K562 (cell line): ENCODE data around the gene DYNLT2. TPM values are rescaled to one million over a fixed set of nuclear protein-coding genes. Genes with fewer than 3 reads are reported as not detected.

Source experiments
- BRD9 ChIP-seq: fragments of 450-650 bp; IDR thresholded peaks from 2 replicates; pipeline ENCODE4 v1.6.1; 2018; ENCODE audit warnings: low read depth; ENCODE audit not compliant: partially characterized antibody
- C11orf30 ChIP-seq: fragments of 450-650 bp; IDR thresholded peaks from 2 replicates; pipeline ENCODE4 v1.6.1; 2016; ENCODE audit warnings: low read depth, mild to moderate bottlenecking
- CBX3 ChIP-seq, 2 experiments: IDR thresholded peaks; 1 replicate in 1 of 2; 2 replicates in 1 of 2; pipeline ENCODE4 v1.6.1; 2012; ENCODE audit warnings: inconsistent platforms in 2 of 2, low read length in 2 of 2, borderline replicate concordance in 1 of 2, control low read depth in 1 of 2
- E4F1 ChIP-seq: fragments of 250-450 bp; sonication (Bioruptor Pico); IDR thresholded peaks from 2 replicates; pipeline ENCODE4 v1.5.0; 2021; ENCODE audit warnings: mild to moderate bottlenecking, borderline replicate concordance
- EWSR1 ChIP-seq: fragments of 450-650 bp; IDR thresholded peaks from 2 replicates; pipeline ENCODE4 v1.6.1; 2018; ENCODE audit warnings: borderline replicate concordance, mild to moderate bottlenecking, low read depth, moderate library complexity; ENCODE audit not compliant: partially characterized antibody
- FOXP1 ChIP-seq: sonication (generic); formaldehyde crosslinking; IDR thresholded peaks from 2 replicates; pipeline ENCODE4 v1.8.0; 2022; ENCODE audit warnings: mild to moderate bottlenecking, missing genetic modification reagents
- ID3 ChIP-seq, 2 experiments: fragments of 250-450 bp in 1 of 2; fragments of 450-650 bp in 1 of 2; sonication (Bioruptor Pico) in 1 of 2; IDR thresholded peaks; 2 replicates each; pipeline versions ENCODE4 v1.6.1 to v1.8.0; 2016 to 2021; ENCODE audit warnings: mild to moderate bottlenecking in 2 of 2, moderate library complexity in 2 of 2, missing compliant biosample characterization in 1 of 2, missing genetic modification characterization in 1 of 2
- ILK ChIP-seq: fragments of 450-650 bp; IDR thresholded peaks from 2 replicates; pipeline ENCODE4 v1.6.1; 2016; ENCODE audit warnings: missing genetic modification characterization, low read depth, mild to moderate bottlenecking, missing compliant biosample characterization, moderate library complexity, borderline replicate concordance
- MCM2 ChIP-seq: fragments of 450-650 bp; IDR thresholded peaks from 2 replicates; pipeline ENCODE4 v1.6.1; 2017; ENCODE audit warnings: low read depth, mild to moderate bottlenecking
- PREB ChIP-seq: sonication (generic); formaldehyde crosslinking; IDR thresholded peaks from 2 replicates; pipeline ENCODE4 v1.8.1; 2023; ENCODE audit warnings: mild to moderate bottlenecking, missing genetic modification reagents
- RBFOX2 ChIP-seq: fragments of 200-400 bp; formaldehyde crosslinking; IDR thresholded peaks from 2 replicates; pipeline ENCODE4 v1.6.1; 2017; ENCODE audit warnings: low read depth, mild to moderate bottlenecking, low read length, moderate library complexity
- RBM17 ChIP-seq: fragments of 200-400 bp; formaldehyde crosslinking; IDR thresholded peaks from 2 replicates; pipeline ENCODE4 v1.6.1; 2017; ENCODE audit warnings: low read depth, mild to moderate bottlenecking, low read length, borderline replicate concordance
- TRIM28 ChIP-seq: fragments of 450-650 bp; IDR thresholded peaks from 2 replicates; pipeline ENCODE4 v1.6.1; 2017
- VEZF1 ChIP-seq: fragments of 200-800 bp; sonication (Bioruptor generic); IDR thresholded peaks from 2 replicates; pipeline ENCODE4 v1.6.1; 2017; ENCODE audit warnings: missing genetic modification characterization, missing compliant biosample characterization
- ZBED1 ChIP-seq: IDR thresholded peaks from 2 replicates; pipeline ENCODE4 v1.6.1; 2014
- ZFP91 ChIP-seq: sonication (generic); formaldehyde crosslinking; IDR thresholded peaks from 2 replicates; pipeline ENCODE4 v1.8.0; 2022; ENCODE audit warnings: mild to moderate bottlenecking, missing genetic modification reagents
- ZKSCAN8 ChIP-seq: fragments of 200-800 bp; sonication (Bioruptor generic); IDR thresholded peaks from 2 replicates; pipeline ENCODE4 v1.6.1; 2016; ENCODE audit warnings: missing genetic modification characterization, missing compliant biosample characterization
- ZNF766 ChIP-seq: fragments of 200-800 bp; sonication (Bioruptor generic); conservative IDR thresholded peaks from 2 replicates; pipeline ENCODE4 v1.6.1; 2016; ENCODE audit warnings: missing genetic modification characterization, missing compliant biosample characterization
- ZNF830 ChIP-seq: fragments of 250-450 bp; sonication (Bioruptor Pico); IDR thresholded peaks from 2 replicates; pipeline ENCODE4 v1.5.0; 2021; ENCODE audit warnings: mild to moderate bottlenecking
- ZSCAN29 ChIP-seq: fragments of 450-650 bp; IDR thresholded peaks from 2 replicates; pipeline ENCODE4 v1.6.1; 2017
- polyA plus RNA-seq, 8 experiments: library from polyadenylated mRNA; depleted of rRNA in 4 of 8; stranded (reverse) in 5 of 8; unstranded in 3 of 8; fragments of >200 nt; fragmentation: Nextera tagmentation in 2 of 8; fragmentation: Illumina TruSeq in 1 of 8; extraction: Ambion mirVana in 2 of 8; extraction: Trizol in 1 of 8; gene quantifications; 2 replicates each; pipeline versions ENCODE4 v1.2.1 to v1.2.3, GENCODE V29; 2011 to 2014; ENCODE audit warnings: inconsistent platforms in 1 of 8, missing spikeins in 1 of 8
- total RNA-seq, 7 experiments: library from RNA; depleted of rRNA in 6 of 7; stranded (reverse); fragments of >200 nt in 6 of 7; fragmentation: Illumina TruSeq in 2 of 7; extraction: Trizol in 2 of 7; gene quantifications; 2 replicates each; pipeline versions ENCODE4 v1.2.1 to v1.2.3, GENCODE V29; 2011 to 2021; ENCODE audit warnings: low replicate concordance in 1 of 7

The DYNLT2 gene
- total and polyA plus RNA-seq, 9 of the 15 experiments (the other 6 are each of a cell fraction or from before 2014, with no cell fraction given) = 2.0 to 12.8 (median 6.3) TPM

- peak; percentile 58; the same call in 1 of the 2 replicates for TF ChIP-seq TRIM28
- TF ChIP-seq ZBED1 = no peak
- no peak for TF ChIP-seq C11orf30
- TF ChIP-seq MCM2 = no peak
- TF ChIP-seq RBM17 = no peak
- no peak for TF ChIP-seq EWSR1
- no peak; the same call in 1 of the 2 replicates for TF ChIP-seq RBFOX2
- no peak for TF ChIP-seq ZKSCAN8 (CRISPR knock-in tag)
- TF ChIP-seq E4F1 (CRISPR knock-in tag) = no peak
- no peak for TF ChIP-seq ZNF830
- peak; percentile 30 for TF ChIP-seq BRD9
- TF ChIP-seq ILK (tag) = no peak
- TF ChIP-seq ZFP91 (CRISPR knock-in tag) = no peak
- TF ChIP-seq CBX3 (IDR thresholded peaks at IDR 0.05; ENCODE audit: borderline replicate concordance in 1 of 2, low read length in 2 of 2) = peak in 1 of 2 experiments; percentile 55; a peak in 1 of 3 replicates
- no peak for TF ChIP-seq FOXP1 (CRISPR knock-in tag)
- no peak for TF ChIP-seq PREB (CRISPR knock-in tag)
- peak; percentile 80 for TF ChIP-seq ZSCAN29
- TF ChIP-seq ZNF766 (CRISPR knock-in tag) = no peak
- TF ChIP-seq ID3 (CRISPR knock-in tag; IDR thresholded peaks at IDR 0.05) = no peak
- 0 out of 2 replicates have a peak, but pooled peaks have one; percentile 81 for TF ChIP-seq ID3 (tag; IDR thresholded peaks at IDR 0.05)
- no peak for TF ChIP-seq VEZF1
Measured at GRCh38 chr6:169725125-169726048, 26.0 kb downstream of the DYNLT2 start (continued).
